ENCODE measurements around the gene COL5A2. TPM values are rescaled to one million over a fixed set of nuclear protein-coding genes. Genes with fewer than 3 reads are reported as not detected.
A peak's percentile ranks its signal among the peaks of the same experiment; 100 is the strongest.

COL5A2 gene
- total and polyA plus RNA-seq, 11 donors = 4.4 to 61.1 (median 12.4) TPM

GRCh38 chr2:189221811-189222467 is 42.4 kb upstream of the COL5A2 start:
- ATAC-seq = no peak

GRCh38 chr2:189218236-189218635 is 38.7 kb upstream of the COL5A2 start:
- no peak for TF ChIP-seq POLR2A (IDR thresholded peaks at IDR 0.05)
- TF ChIP-seq CTCF (IDR thresholded peaks at IDR 0.05) = no peak
- Histone ChIP-seq H3K27ac (no peak overlapping the region), H3K36me3 (no peaks in the 10 kb centered on the region), H3K4me1 (peaks cover 0 to 10% (median 0%) of the 10 kb centered on the region in 12 donors), H3K27me3 (no peaks in the 10 kb centered on the region), H3K9me3 (no peaks in the 10 kb centered on the region), H3K4me3 (no peak overlapping the region)
- 47 to 64% (median 57%) methylated on average over 2 of the region's 2 CpGs for WGBS, 4 donors
- intact Hi-C loops (cut with DNase I) = no loop called here
- ATAC-seq (no peak), DNase-seq (no peak)

More at GRCh38 chr2:189221811-189222467, 42.4 kb upstream of the COL5A2 start:
- Histone ChIP-seq H3K4me1 (peaks cover 0 to 10% (median 0%) of the 10 kb centered on the region in 12 donors), H3K4me3 (no peak overlapping the region), H3K27me3 (no peaks in the 10 kb centered on the region), H3K36me3 (no peaks in the 10 kb centered on the region), H3K27ac (no peak overlapping the region), H3K9me3 (no peaks in the 10 kb centered on the region)
- no peak for DNase-seq
- TF ChIP-seq CTCF (IDR thresholded peaks at IDR 0.05) = no peak
- intact Hi-C loops (cut with DNase I) = no loop called here

GRCh38 chr2:189217541-189217940 is 38.0 kb upstream of the COL5A2 start:
- Histone ChIP-seq H3K4me3 (no peak overlapping the region), H3K36me3 (no peaks in the 10 kb centered on the region), H3K9me3 (no peaks in the 10 kb centered on the region), H3K27me3 (no peaks in the 10 kb centered on the region), H3K27ac (no peak overlapping the region), H3K4me1 (peaks cover 0 to 8% (median 0%) of the 10 kb centered on the region in 12 donors)
- TF ChIP-seq POLR2A (IDR thresholded peaks at IDR 0.05) = no peak
- no peak for TF ChIP-seq CTCF (IDR thresholded peaks at IDR 0.05)
- intact Hi-C loops (cut with DNase I) = no loop called here
- 33 to 43% (median 38%) methylated on average over 6 of the region's 6 CpGs for WGBS, 4 donors
- peak in 2 of 4 donors; percentile 58 to 78 for ATAC-seq
- DNase-seq = peak in 1 of 5 donors; percentile 25

GRCh38 chr2:189217051-189217450 is 37.5 kb upstream of the COL5A2 start:
- ATAC-seq (no peak), DNase-seq (no peak)
- intact Hi-C loops (cut with DNase I) = no loop called here
- Histone ChIP-seq H3K4me3 (no peak overlapping the region), H3K9me3 (no peaks in the 10 kb centered on the region), H3K27me3 (no peaks in the 10 kb centered on the region), H3K27ac (no peak overlapping the region), H3K4me1 (peaks cover 0 to 3% (median 0%) of the 10 kb centered on the region in 12 donors), H3K36me3 (no peaks in the 10 kb centered on the region)
- 88 to 91% (median 88%) methylated on average over 3 of the region's 3 CpGs for WGBS, 4 donors
- TF ChIP-seq CTCF (IDR thresholded peaks at IDR 0.05) (no peak), POLR2A (IDR thresholded peaks at IDR 0.05) (no peak)

Measured in heart left ventricle (tissue), 16 donors.